Measurements from ENCODE around the gene ADAMTSL5. TPM values are rescaled to one million over a fixed set of nuclear protein-coding genes. Genes with fewer than 3 reads are reported as not detected.

Gene ADAMTSL5
- total and polyA plus RNA-seq, 8 donors: 1.1 to 29.5 (median 1.8) TPM; not detected in 2

- intact Hi-C loops (cut with DNase I; ENCODE audit: low total_unique reads): no loop called here
- Histone ChIP-seq H3K27me3 (peaks cover 3 to 71% (median 20%) of the 10 kb centered on the region in 3 donors), H3K9me3 (no peaks in the 10 kb centered on the region), H3K4me3 (no peak overlapping the region), H3K36me3 (no peaks in the 10 kb centered on the region), H3K4me1 (peaks cover 0 to 14% (median 10%) of the 10 kb centered on the region in 4 donors), H3K27ac (no peak overlapping the region)
- TF ChIP-seq CTCF (IDR thresholded peaks at IDR 0.05): no peak
- TF ChIP-seq EP300 (IDR thresholded peaks at IDR 0.05): no peak
- TF ChIP-seq POLR2AphosphoS5 (IDR thresholded peaks at IDR 0.05): no peak
- TF ChIP-seq POLR2A (IDR thresholded peaks at IDR 0.05): no peak
- DNase-seq: no peak
- WGBS, 5 donors: 77 to 83% (median 80%) methylated on average over 16 to 25 of the region's 25 CpGs
Measured at GRCh38 chr19:1497578-1498235, 15.1 kb downstream of the ADAMTSL5 start.

- Histone ChIP-seq H3K4me1 (peaks cover 1 to 19% (median 12%) of the 10 kb centered on the region in 4 donors), H3K27ac (no peak overlapping the region), H3K36me3 (no peaks in the 10 kb centered on the region), H3K27me3 (peaks cover 0 to 71% (median 15%) of the 10 kb centered on the region in 3 donors), H3K9me3 (no peaks in the 10 kb centered on the region), H3K4me3 (no peak overlapping the region)
- TF ChIP-seq POLR2A (IDR thresholded peaks at IDR 0.05): no peak
- no peak for TF ChIP-seq EP300 (IDR thresholded peaks at IDR 0.05)
- WGBS, 5 donors: 44 to 58% (median 57%) methylated on average over 35 to 39 of the region's 39 CpGs
- intact Hi-C loops (cut with DNase I; ENCODE audit: low total_unique reads): no loop called here
- DNase-seq: no peak
Measured at GRCh38 chr19:1496714-1497577, 15.9 kb downstream of the ADAMTSL5 start.

- Histone ChIP-seq H3K27me3 (peaks cover 0 to 71% (median 18%) of the 10 kb centered on the region in 3 donors), H3K4me1 (peaks cover 10 to 28% (median 20%) of the 10 kb centered on the region in 4 donors), H3K36me3 (no peaks in the 10 kb centered on the region), H3K27ac (no peak overlapping the region), H3K4me3 (no peak overlapping the region), H3K9me3 (no peaks in the 10 kb centered on the region)
- peak in 1 of 2 donors; percentile 55 for DNase-seq
- intact Hi-C loops (cut with DNase I; ENCODE audit: low total_unique reads): no loop called here
- WGBS, 5 donors: 40 to 56% (median 43%) methylated on average over 31 to 40 of the region's 40 CpGs
- no peak for TF ChIP-seq POLR2A (IDR thresholded peaks at IDR 0.05)
- no peak for TF ChIP-seq CTCF (IDR thresholded peaks at IDR 0.05)
- no peak for TF ChIP-seq POLR2AphosphoS5 (IDR thresholded peaks at IDR 0.05)
- TF ChIP-seq EP300 (IDR thresholded peaks at IDR 0.05): no peak
Measured at GRCh38 chr19:1495799-1496713, 16.8 kb downstream of the ADAMTSL5 start.

DNA sequence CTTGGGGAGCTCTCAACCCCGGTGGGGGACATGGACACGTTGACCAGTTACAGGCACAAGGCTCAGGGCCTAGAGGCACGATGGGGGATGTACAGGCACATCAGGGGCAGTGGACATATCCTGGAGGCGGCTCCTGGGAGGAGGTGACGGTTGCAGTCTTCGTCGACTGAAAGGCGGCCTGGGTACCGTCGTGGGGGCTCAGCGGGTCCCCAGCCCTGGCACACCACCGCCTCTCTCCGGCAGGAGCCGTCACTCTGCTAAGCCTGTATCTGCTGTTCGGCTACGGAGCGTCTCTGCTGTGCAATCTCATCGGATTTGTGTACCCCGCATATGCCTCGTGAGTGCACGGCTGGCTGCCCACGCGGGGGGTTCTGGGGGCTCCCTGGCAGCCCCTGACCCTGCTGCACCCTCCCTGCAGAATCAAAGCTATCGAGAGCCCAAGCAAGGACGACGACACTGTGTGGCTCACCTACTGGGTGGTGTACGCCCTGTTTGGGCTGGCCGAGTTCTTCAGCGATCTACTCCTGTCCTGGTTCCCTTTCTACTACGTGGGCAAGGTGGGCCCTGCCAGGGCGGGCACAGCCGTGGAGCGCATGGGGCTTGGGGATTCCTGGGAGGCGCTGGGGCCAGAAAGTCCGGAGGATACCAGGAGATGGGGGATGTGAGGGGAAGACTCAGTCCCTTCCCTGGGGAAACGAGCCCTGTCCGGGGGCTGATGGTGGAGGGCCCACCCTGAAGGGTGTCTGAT lies 17.6 kb downstream of the ADAMTSL5 start:
- H3K4me3 ChIP-seq: no peak overlapping the region
- H3K27me3 ChIP-seq: peaks cover 0 to 70% (median 16%) of the 10 kb centered on the region in 3 donors
- no peak for DNase-seq
- intact Hi-C loops (cut with DNase I; ENCODE audit: low total_unique reads): no loop called here
- H3K4me1 ChIP-seq: peaks cover 11 to 31% (median 22%) of the 10 kb centered on the region in 4 donors
- WGBS, 5 donors: 87 to 92% (median 87%) methylated on average over 14 to 37 of the region's 37 CpGs
- no peak overlapping the region for H3K27ac ChIP-seq
- TF ChIP-seq POLR2A (IDR thresholded peaks at IDR 0.05) (no peak), CTCF (IDR thresholded peaks at IDR 0.05) (no peak), EP300 (IDR thresholded peaks at IDR 0.05) (no peak), POLR2AphosphoS5 (IDR thresholded peaks at IDR 0.05) (no peak)
- no peaks in the 10 kb centered on the region for H3K9me3 ChIP-seq
- H3K36me3 ChIP-seq: no peaks in the 10 kb centered on the region

Data from stomach (tissue), 9 donors.